Measurements from ENCODE around the gene TMEM17. TPM values are rescaled to one million over a fixed set of nuclear protein-coding genes. Genes with fewer than 3 reads are reported as not detected.
"Not testable (repeated sequence)": the region's sequence is repeated elsewhere in the genome, so short reads cannot be mapped to it uniquely, and the experiment has no call there.

TMEM17 gene
- total RNA-seq, 1 donor from 2014 or later, result 4.9 TPM

GRCh38 chr2:62540408-62541168, 34.6 kb upstream of the TMEM17 start:
- peak; percentile 18 for DNase-seq (ENCODE audit: low read depth)
- Histone ChIP-seq H3K36me3 (ENCODE audit: control insufficient read depth, insufficient read depth, low read length) (no peaks in the 10 kb centered on the region), H3K27me3 (ENCODE audit: control insufficient read depth, insufficient read depth, low read length) (no peaks in the 10 kb centered on the region), H3K4me3 (ENCODE audit: low read depth, low read length) (no peak overlapping the region)
- TF ChIP-seq CTCF (IDR thresholded peaks at IDR 0.05; ENCODE audit: insufficient read depth, low read length, poor library complexity, severe bottlenecking), result no peak

- Histone ChIP-seq H3K36me3 (ENCODE audit: control insufficient read depth, insufficient read depth, low read length) (no peaks in the 10 kb centered on the region), H3K27me3 (ENCODE audit: control insufficient read depth, insufficient read depth, low read length) (no peaks in the 10 kb centered on the region), H3K4me3 (ENCODE audit: low read depth, low read length) (no peak overlapping the region)
- no peak for TF ChIP-seq CTCF (IDR thresholded peaks at IDR 0.05; ENCODE audit: insufficient read depth, low read length, poor library complexity, severe bottlenecking)
- no peak for DNase-seq (ENCODE audit: low read depth)
Observed at GRCh38 chr2:62539606-62540407, 33.8 kb upstream of the TMEM17 start.

GRCh38 chr2:62538756-62539155, 32.8 kb upstream of the TMEM17 start:
- no peak for TF ChIP-seq CTCF (IDR thresholded peaks at IDR 0.05; ENCODE audit: insufficient read depth, low read length, poor library complexity, severe bottlenecking)
- Histone ChIP-seq H3K36me3 (ENCODE audit: control insufficient read depth, insufficient read depth, low read length) (no peaks in the 10 kb centered on the region), H3K4me3 (ENCODE audit: low read depth, low read length) (no peak overlapping the region), H3K27me3 (ENCODE audit: control insufficient read depth, insufficient read depth, low read length) (no peaks in the 10 kb centered on the region)
- DNase-seq (ENCODE audit: low read depth), result no peak

- Histone ChIP-seq H3K27me3 (ENCODE audit: control insufficient read depth, insufficient read depth, low read length) (no peaks in the 10 kb centered on the region), H3K4me3 (ENCODE audit: low read depth, low read length) (no peak overlapping the region), H3K36me3 (ENCODE audit: control insufficient read depth, insufficient read depth, low read length) (no peaks in the 10 kb centered on the region)
- DNase-seq (ENCODE audit: low read depth), result no peak
- TF ChIP-seq CTCF (IDR thresholded peaks at IDR 0.05; ENCODE audit: insufficient read depth, low read length, poor library complexity, severe bottlenecking), result no peak
Observed at GRCh38 chr2:62537814-62538213, 31.8 kb upstream of the TMEM17 start.

- no peak for DNase-seq (ENCODE audit: low read depth)
- H3K4me3 ChIP-seq (ENCODE audit: low read depth, low read length), result no peak overlapping the region
Observed at GRCh38 chr2:62536873-62537547, 31.0 kb upstream of the TMEM17 start.

GRCh38 chr2:62535521-62535920, 29.5 kb upstream of the TMEM17 start:
- not testable (repeated sequence) for DNase-seq (ENCODE audit: low read depth); H3K27me3 ChIP-seq (ENCODE audit: control insufficient read depth, insufficient read depth, low read length); H3K4me3 ChIP-seq (ENCODE audit: low read depth, low read length); H3K36me3 ChIP-seq (ENCODE audit: control insufficient read depth, insufficient read depth, low read length)

More at GRCh38 chr2:62536873-62537547, 31.0 kb upstream of the TMEM17 start:
- no peaks in the 10 kb centered on the region for H3K27me3 ChIP-seq (ENCODE audit: control insufficient read depth, insufficient read depth, low read length)
- H3K36me3 ChIP-seq (ENCODE audit: control insufficient read depth, insufficient read depth, low read length), result no peaks in the 10 kb centered on the region
- no peak for TF ChIP-seq CTCF (IDR thresholded peaks at IDR 0.05; ENCODE audit: insufficient read depth, low read length, poor library complexity, severe bottlenecking)

Measured in kidney epithelial cell (primary cell).